Activated T-cell treated with anti-CD3 and anti-CD28 coated beads, Interleukin-2, amount 50 U/mL, for 24 hours (primary cell): ENCODE measurements around the gene AMN.
A peak's percentile ranks its signal among the peaks of the same experiment; 100 is the strongest.

Experiments
- DNase-seq: peaks from one replicate; pipeline ENCODE4 v3.0.0-alpha.2; 2020
- H3K27ac Mint-ChIP-seq: 2 replicates; pipeline ENCODE4 v1.8.0; 2020; ENCODE audit warnings: mild to moderate bottlenecking, mixed read lengths
- H3K27me3 Mint-ChIP-seq: 2 replicates; pipeline ENCODE4 v1.8.0; 2020; ENCODE audit warnings: mixed read lengths
- H3K36me3 Mint-ChIP-seq: 2 replicates; pipeline ENCODE4 v1.8.0; 2020; ENCODE audit warnings: low read depth, mixed read lengths
- H3K4me1 Mint-ChIP-seq: 2 replicates; pipeline ENCODE4 v1.8.0; 2020; ENCODE audit warnings: low read depth, mixed read lengths
- H3K4me3 Mint-ChIP-seq: 2 replicates; pipeline ENCODE4 v1.8.0; 2020; ENCODE audit warnings: mild to moderate bottlenecking, moderate library complexity, mixed read lengths
- H3K9me3 Mint-ChIP-seq: 2 replicates; pipeline ENCODE4 v1.8.0; 2020; ENCODE audit warnings: mixed read lengths

AMN gene

GRCh38 chr14:102949062-102949800 lies 26.8 kb downstream of the AMN start:
- DNase-seq, result peak; percentile 66
- Mint-ChIP-seq H3K9me3 (no peaks in the 10 kb centered on the region), H3K4me1 (peaks cover 27% of the 10 kb centered on the region), H3K27ac (peak overlapping the region; percentile 64), H3K4me3 (no peak overlapping the region), H3K27me3 (no peaks in the 10 kb centered on the region), H3K36me3 (peaks cover 2% of the 10 kb centered on the region)

DNA sequence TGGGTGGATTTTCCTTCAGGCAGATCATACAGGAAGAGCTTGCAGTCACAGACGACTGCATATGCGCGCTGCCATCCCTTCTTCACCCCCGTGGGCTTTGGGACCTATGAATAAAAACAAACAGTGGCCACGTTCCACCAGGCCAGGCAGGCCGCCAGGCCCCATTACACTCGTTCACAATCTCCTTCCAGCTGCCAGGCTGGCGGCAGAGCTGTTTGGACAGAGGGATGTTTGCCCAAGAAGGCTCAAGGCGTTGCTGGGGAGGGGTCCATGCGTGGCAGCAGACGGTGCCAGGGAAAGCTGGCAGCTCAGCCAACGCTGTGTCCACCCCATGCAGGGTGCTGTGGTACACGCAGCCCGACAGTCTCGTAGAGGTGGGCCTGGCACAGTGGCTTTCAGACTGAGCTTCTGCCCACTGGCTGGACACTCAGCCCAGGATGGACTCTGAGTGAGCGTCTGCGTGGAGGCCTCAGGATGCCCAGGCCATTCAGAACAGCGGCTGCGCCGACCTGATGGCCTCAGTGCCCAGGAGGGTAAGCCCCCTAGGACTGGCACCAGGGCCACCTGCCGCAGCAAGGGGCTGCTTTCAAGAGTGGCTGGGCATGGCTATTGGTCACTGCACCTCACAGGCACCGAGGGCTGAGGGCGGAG lies 27.5 kb downstream of the AMN start:
- Mint-ChIP-seq H3K4me3 (no peak overlapping the region), H3K27ac (no peak overlapping the region), H3K9me3 (no peaks in the 10 kb centered on the region), H3K27me3 (no peaks in the 10 kb centered on the region), H3K36me3 (peaks cover 2% of the 10 kb centered on the region), H3K4me1 (peaks cover 27% of the 10 kb centered on the region)
- DNase-seq, result no peak

DNA sequence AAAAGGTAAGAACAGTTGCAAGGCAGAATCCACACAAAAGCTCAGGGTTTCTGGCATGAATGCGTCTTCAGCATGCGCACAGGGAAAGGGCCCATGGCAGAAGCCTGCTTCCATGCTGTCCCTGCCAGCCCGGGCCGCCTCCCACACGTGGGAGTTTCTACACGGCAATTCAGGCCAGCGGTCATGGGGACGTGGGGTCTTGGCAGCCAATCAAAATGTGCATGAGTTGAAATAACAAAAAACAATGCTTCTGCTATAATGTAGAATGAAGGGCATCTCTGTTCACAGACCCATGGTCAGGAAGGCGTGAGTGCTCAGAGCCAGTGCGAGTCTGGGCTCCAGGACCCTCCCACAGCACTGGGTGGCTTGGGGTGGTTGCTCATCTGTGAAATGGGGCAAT lies 28.6 kb downstream of the AMN start:
- no peak overlapping the region for H3K27ac Mint-ChIP-seq
- H3K4me3 Mint-ChIP-seq, result no peak overlapping the region
- peaks cover 2% of the 10 kb centered on the region for H3K36me3 Mint-ChIP-seq
- H3K9me3 Mint-ChIP-seq, result no peaks in the 10 kb centered on the region
- no peaks in the 10 kb centered on the region for H3K27me3 Mint-ChIP-seq
- DNase-seq, result no peak
- H3K4me1 Mint-ChIP-seq, result peaks cover 27% of the 10 kb centered on the region

DNA sequence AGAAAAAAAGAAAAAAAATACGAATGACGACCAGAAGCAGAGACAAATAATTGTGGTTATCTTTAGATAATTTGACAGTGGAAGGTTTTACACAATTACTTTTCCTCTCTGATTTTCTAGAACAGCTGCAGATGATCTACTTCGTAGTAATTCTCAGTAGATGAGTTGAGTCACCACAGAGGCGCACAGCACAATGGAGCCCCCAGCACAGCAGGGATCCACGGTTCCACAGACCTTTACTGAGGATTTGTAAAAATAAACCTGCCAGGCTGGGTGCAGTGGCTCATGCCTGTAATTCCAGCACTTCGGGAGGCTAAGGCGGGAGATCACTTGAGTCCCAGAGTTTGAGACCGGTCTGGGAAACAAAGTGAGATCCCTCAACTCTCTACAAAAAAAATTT lies 29.3 kb downstream of the AMN start:
- no peak overlapping the region for H3K4me3 Mint-ChIP-seq
- DNase-seq, result no peak
- peaks cover 2% of the 10 kb centered on the region for H3K36me3 Mint-ChIP-seq
- H3K27me3 Mint-ChIP-seq, result no peaks in the 10 kb centered on the region
- H3K9me3 Mint-ChIP-seq, result no peaks in the 10 kb centered on the region
- no peak overlapping the region for H3K27ac Mint-ChIP-seq
- H3K4me1 Mint-ChIP-seq, result peaks cover 22% of the 10 kb centered on the region

- Mint-ChIP-seq H3K4me3 (no peak overlapping the region), H3K27me3 (no peaks in the 10 kb centered on the region), H3K27ac (no peak overlapping the region), H3K9me3 (no peaks in the 10 kb centered on the region), H3K4me1 (peaks cover 17% of the 10 kb centered on the region), H3K36me3 (no peaks in the 10 kb centered on the region)
- no peak for DNase-seq
These were observed 29.8 kb downstream of the AMN start for GRCh38 chr14:102952276-102952675.

- Mint-ChIP-seq H3K27ac (no peak overlapping the region), H3K4me1 (peaks cover 13% of the 10 kb centered on the region), H3K4me3 (no peak overlapping the region), H3K9me3 (no peaks in the 10 kb centered on the region), H3K36me3 (no peaks in the 10 kb centered on the region), H3K27me3 (no peaks in the 10 kb centered on the region)
- no peak for DNase-seq
These were observed 30.6 kb downstream of the AMN start for GRCh38 chr14:102953100-102953499.

- Mint-ChIP-seq H3K4me3 (no peak overlapping the region), H3K27ac (no peak overlapping the region), H3K27me3 (no peaks in the 10 kb centered on the region), H3K9me3 (no peaks in the 10 kb centered on the region), H3K4me1 (peaks cover 7% of the 10 kb centered on the region), H3K36me3 (peaks cover 2% of the 10 kb centered on the region)
- DNase-seq, result no peak
These were observed 31.8 kb downstream of the AMN start for GRCh38 chr14:102954081-102954789.

DNA sequence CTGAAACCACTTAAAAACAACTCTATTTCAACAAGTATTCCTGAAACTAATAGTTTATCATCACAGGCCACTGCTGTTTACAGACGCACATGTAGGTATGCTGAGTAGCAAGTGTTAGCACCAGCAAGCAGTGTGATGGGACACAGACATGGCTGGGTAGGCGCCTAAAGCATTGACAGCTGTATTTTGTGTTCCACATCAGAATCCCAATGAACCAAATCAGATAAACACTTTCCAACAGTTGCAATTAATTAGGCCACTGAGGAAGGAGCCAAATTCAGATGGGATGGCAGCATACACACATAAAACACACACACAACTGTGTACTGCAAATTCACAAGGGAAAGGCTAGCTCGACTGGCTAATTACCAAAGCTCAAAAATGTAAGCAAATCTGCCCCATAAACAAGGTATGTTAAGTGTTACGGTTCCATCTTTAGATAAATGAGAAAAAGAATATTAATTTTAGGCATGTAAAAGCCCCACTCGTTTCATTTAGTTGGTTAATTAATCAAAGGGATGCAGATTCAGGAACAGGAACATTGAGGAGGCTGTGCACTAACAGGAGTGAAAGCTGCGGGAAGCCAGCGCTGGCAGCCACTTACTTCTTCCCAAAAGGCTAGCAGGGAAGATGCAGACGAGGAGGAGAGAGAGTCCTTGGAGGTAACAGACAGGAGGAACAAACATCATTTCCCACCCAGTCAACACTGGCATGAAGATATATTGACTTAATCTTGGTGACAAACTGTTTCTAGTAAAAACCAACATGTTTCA lies 33.4 kb downstream of the AMN start:
- Mint-ChIP-seq H3K9me3 (no peaks in the 10 kb centered on the region), H3K4me1 (no peaks in the 10 kb centered on the region), H3K36me3 (peaks cover 4% of the 10 kb centered on the region), H3K27me3 (no peaks in the 10 kb centered on the region), H3K4me3 (no peak overlapping the region), H3K27ac (no peak overlapping the region)
- DNase-seq, result no peak

DNA sequence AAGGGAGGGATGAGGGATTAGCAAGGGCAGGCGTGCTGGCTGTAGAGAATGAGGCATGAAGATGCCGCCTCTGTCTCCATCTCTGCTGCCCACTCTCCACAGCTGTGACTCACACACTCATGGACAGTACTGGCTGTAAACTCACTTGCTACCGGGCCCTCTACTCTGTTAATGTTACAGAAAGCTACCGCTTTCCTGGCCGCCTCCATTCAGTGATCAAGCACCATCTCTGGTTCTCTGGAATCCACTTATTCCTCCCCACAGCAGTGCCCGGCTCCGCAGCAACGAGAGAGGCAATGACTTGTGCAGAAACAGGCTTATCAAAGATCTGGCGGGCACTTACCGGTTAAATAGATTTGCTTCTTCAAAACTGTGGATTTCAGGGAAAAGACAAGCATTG lies 34.8 kb downstream of the AMN start:
- Mint-ChIP-seq H3K27me3 (no peaks in the 10 kb centered on the region), H3K9me3 (no peaks in the 10 kb centered on the region), H3K36me3 (peaks cover 4% of the 10 kb centered on the region), H3K27ac (no peak overlapping the region), H3K4me1 (no peaks in the 10 kb centered on the region), H3K4me3 (no peak overlapping the region)
- DNase-seq, result no peak

DNA sequence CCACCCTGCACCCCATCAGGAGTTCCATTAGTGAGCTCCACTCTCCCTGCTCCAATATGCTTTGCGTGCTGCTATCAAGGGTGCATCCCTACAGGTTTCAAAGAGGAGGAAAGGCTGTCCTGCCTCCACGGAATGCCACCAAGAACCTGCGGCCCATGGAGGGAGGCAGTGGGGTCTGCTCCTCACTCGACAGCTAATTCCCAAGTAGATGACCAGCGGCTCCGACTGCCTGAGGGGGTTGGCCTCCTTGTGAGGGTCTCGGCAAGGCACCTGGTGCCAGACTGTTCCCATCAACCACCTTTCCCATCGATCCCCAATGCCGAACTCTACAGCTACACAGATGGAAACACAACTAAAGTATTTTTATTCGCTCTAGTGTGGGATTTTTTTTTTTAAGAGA lies 36.0 kb downstream of the AMN start:
- Mint-ChIP-seq H3K27ac (no peak overlapping the region), H3K4me1 (no peaks in the 10 kb centered on the region), H3K36me3 (peaks cover 6% of the 10 kb centered on the region), H3K4me3 (no peak overlapping the region), H3K27me3 (no peaks in the 10 kb centered on the region), H3K9me3 (no peaks in the 10 kb centered on the region)
- no peak for DNase-seq

- no peak overlapping the region for H3K4me3 Mint-ChIP-seq
- H3K9me3 Mint-ChIP-seq, result no peaks in the 10 kb centered on the region
- no peaks in the 10 kb centered on the region for H3K4me1 Mint-ChIP-seq
- H3K27ac Mint-ChIP-seq, result no peak overlapping the region
- H3K27me3 Mint-ChIP-seq, result no peaks in the 10 kb centered on the region
- no peak for DNase-seq
- H3K36me3 Mint-ChIP-seq, result peaks cover 7% of the 10 kb centered on the region
These were observed 39.7 kb downstream of the AMN start for GRCh38 chr14:102962111-102962627.

DNA sequence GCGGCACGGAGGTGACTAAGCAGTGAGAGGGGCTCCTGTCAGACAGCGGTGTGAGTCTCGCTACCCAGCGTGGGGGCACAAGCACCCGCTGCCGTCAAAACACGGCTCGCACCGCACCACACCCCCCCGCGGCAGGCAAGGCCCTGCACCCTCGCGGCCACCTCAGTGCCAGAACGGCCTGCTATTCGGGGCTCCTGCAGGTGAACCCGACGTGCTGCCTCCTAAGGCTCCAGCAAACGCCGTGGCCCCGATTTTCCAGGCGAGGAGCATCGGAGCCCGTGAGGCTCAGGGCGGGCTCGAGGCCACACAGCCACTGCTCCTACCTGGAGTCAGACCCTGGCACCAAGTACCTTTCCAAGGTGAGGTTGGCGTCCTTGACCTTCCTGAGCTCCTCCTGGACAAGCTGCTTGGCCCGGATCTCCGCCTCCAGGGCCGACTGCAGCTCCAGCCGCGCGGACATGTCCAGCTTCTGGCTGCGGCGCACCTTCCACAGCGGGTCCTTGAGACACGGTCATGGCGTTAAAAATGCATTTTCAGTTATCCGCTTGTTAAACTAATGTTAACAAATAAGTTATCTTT lies 41.8 kb downstream of the AMN start:
- no peak for DNase-seq
- Mint-ChIP-seq H3K36me3 (peaks cover 9% of the 10 kb centered on the region), H3K9me3 (no peaks in the 10 kb centered on the region), H3K4me3 (no peak overlapping the region), H3K27me3 (no peaks in the 10 kb centered on the region), H3K4me1 (no peaks in the 10 kb centered on the region), H3K27ac (no peak overlapping the region)

GRCh38 chr14:102965282-102965681 lies 42.8 kb downstream of the AMN start:
- DNase-seq, result no peak
- H3K36me3 Mint-ChIP-seq, result peaks cover 6% of the 10 kb centered on the region
- no peak overlapping the region for H3K4me3 Mint-ChIP-seq
- H3K9me3 Mint-ChIP-seq, result no peaks in the 10 kb centered on the region
- no peak overlapping the region for H3K27ac Mint-ChIP-seq
- H3K27me3 Mint-ChIP-seq, result no peaks in the 10 kb centered on the region
- no peaks in the 10 kb centered on the region for H3K4me1 Mint-ChIP-seq

DNA sequence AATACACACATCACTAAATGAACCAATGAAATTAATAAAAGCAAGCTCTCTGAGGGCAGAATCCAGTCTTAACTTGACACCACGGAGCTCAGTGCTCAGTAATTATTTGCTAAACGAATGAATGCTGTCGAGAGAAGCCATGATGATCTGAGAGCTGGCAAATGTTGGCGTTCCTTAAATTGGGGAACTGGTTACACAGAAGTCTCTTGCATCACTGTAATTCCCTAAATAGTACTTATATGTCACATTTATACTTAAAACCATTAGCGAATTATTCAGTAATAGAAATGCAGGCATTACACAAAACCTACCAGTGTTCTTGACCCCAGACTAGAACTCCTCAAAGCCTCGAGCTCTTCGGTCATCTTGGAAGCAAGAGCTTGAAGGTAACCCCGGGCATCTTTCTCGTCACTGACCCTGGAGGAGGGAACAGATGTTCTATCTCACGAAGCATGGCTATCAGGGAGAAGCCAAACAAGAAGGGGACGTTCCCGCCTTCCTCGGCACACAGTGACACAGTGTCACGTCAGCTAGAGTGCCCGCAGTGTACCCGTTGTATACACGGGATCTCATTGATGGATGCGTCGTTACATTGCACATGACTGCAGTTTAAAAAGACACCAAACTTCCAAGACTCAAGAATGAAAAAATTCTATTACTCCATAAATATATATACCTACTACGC lies 43.6 kb downstream of the AMN start:
- no peaks in the 10 kb centered on the region for H3K4me1 Mint-ChIP-seq
- no peaks in the 10 kb centered on the region for H3K9me3 Mint-ChIP-seq
- peaks cover 6% of the 10 kb centered on the region for H3K36me3 Mint-ChIP-seq
- no peak overlapping the region for H3K4me3 Mint-ChIP-seq
- no peaks in the 10 kb centered on the region for H3K27me3 Mint-ChIP-seq
- H3K27ac Mint-ChIP-seq, result no peak overlapping the region
- no peak for DNase-seq
